Breast epithelium (tissue), 4 donors: ENCODE data around the gene SPACA9. TPM values are rescaled to one million over a fixed set of nuclear protein-coding genes. Genes with fewer than 3 reads are reported as not detected.

Experiments used
- DNase-seq, 2 donors: peaks; one replicate each; pipeline ENCODE4 v3.0.0-alpha.2; 2019; ENCODE audit warnings: low spot score in 2 of 2
- H3K27ac ChIP-seq, 2 donors: fragments of 200-600 bp; sonication (generic) in 1 of 2; one replicate each; pipeline ENCODE4 v1.5.1; 2016 to 2019; ENCODE audit warnings: mild to moderate bottlenecking in 1 of 2
- H3K27me3 ChIP-seq, 2 donors: fragments of 200-600 bp; sonication (generic) in 1 of 2; one replicate each; pipeline versions ENCODE4 v1.5.1 to v1.6.0; 2017 to 2019; ENCODE audit warnings: control low read depth in 1 of 2, mild to moderate bottlenecking in 1 of 2
- H3K36me3 ChIP-seq: fragments of 200-600 bp; one replicate; pipeline ENCODE4 v1.5.1; 2019
- H3K4me1 ChIP-seq, 2 donors: fragments of 200-600 bp; sonication (generic); one replicate each; pipeline ENCODE4 v1.5.1; 2016 to 2019; ENCODE audit warnings: control low read depth in 1 of 2
- H3K4me3 ChIP-seq, 3 donors: fragments of 200-600 bp; sonication (generic); 1 replicate in 2 of 3; 2 replicates in 1 of 3; pipeline ENCODE4 v1.5.1; 2016 to 2019; ENCODE audit warnings: mild to moderate bottlenecking in 3 of 3, moderate library complexity in 2 of 3
- H3K9me3 ChIP-seq, 2 donors: fragments of 200-600 bp; sonication (generic) in 1 of 2; one replicate each; pipeline ENCODE4 v1.5.1; 2016 to 2019; ENCODE audit warnings: control low read depth in 1 of 2
- CTCF ChIP-seq, 3 donors: fragments of 450-650 bp; IDR thresholded peaks; one replicate each; pipeline ENCODE4 v1.5.1; 2016 to 2017; ENCODE audit warnings: antibody characterized with exemption in 3 of 3, mild to moderate bottlenecking in 3 of 3, moderate library complexity in 3 of 3
- POLR2A ChIP-seq: fragments of 450-650 bp; IDR thresholded peaks from one replicate; pipeline ENCODE4 v1.6.1; 2016; ENCODE audit warnings: antibody characterized with exemption, mild to moderate bottlenecking, moderate library complexity
- POLR2AphosphoS5 ChIP-seq, 3 donors: sonication (generic); formaldehyde crosslinking; IDR thresholded peaks; one replicate each; pipeline ENCODE4 v1.6.1; 2017; ENCODE audit warnings: antibody characterized with exemption in 3 of 3
- intact Hi-C: fragments of 100-400 bp; cut with DNase I; formaldehyde crosslinking; loops from one replicate; pipeline ENCODE4 v1.15.1; 2023; ENCODE audit warnings: low total_unique reads
- total RNA-seq, 3 donors: library from RNA; depleted of rRNA; stranded (reverse); fragments of >200 nt; gene quantifications; one replicate each; pipeline ENCODE4 v1.1.0, GENCODE V29; 2016

The SPACA9 gene
- total RNA-seq, 3 donors from 2014 or later, result 2.9 to 5.4 (median 5.0) TPM

- no peaks in the 10 kb centered on the region for H3K4me1 ChIP-seq
- no peak for TF ChIP-seq CTCF (IDR thresholded peaks at IDR 0.05)
- TF ChIP-seq POLR2A, result no peak
- peak in 1 of 3 donors; percentile 74 for TF ChIP-seq POLR2AphosphoS5 (IDR thresholded peaks at IDR 0.05)
- peak overlapping the region in 1 of 2 donors; percentile 76 for H3K27ac ChIP-seq
- no peaks in the 10 kb centered on the region for H3K27me3 ChIP-seq
- H3K4me3 ChIP-seq, result no peak overlapping the region
- no peaks in the 10 kb centered on the region for H3K36me3 ChIP-seq
- DNase-seq, result peak in 1 of 2 donors; percentile 25
- intact Hi-C loops, result no loop called here
- no peaks in the 10 kb centered on the region for H3K9me3 ChIP-seq
Observed at GRCh38 chr9:132857031-132857430, 21.7 kb upstream of the SPACA9 start.

GRCh38 chr9:132857616-132858342 is 20.9 kb upstream of the SPACA9 start:
- H3K27ac ChIP-seq, result peak overlapping the region in 1 of 2 donors; percentile 76
- H3K9me3 ChIP-seq, result no peaks in the 10 kb centered on the region
- intact Hi-C loops, result no loop called here
- H3K36me3 ChIP-seq, result no peaks in the 10 kb centered on the region
- TF ChIP-seq POLR2A, result no peak
- no peak for TF ChIP-seq POLR2AphosphoS5 (IDR thresholded peaks at IDR 0.05)
- TF ChIP-seq CTCF (IDR thresholded peaks at IDR 0.05), result no peak
- H3K27me3 ChIP-seq, result no peaks in the 10 kb centered on the region
- no peaks in the 10 kb centered on the region for H3K4me1 ChIP-seq
- H3K4me3 ChIP-seq, result no peak overlapping the region
- DNase-seq, result no peak

- DNase-seq, result no peak
- TF ChIP-seq POLR2AphosphoS5 (IDR thresholded peaks at IDR 0.05), result no peak
- TF ChIP-seq CTCF (IDR thresholded peaks at IDR 0.05), result no peak
- no peak for TF ChIP-seq POLR2A
- no peak overlapping the region for H3K4me3 ChIP-seq
- no peak overlapping the region for H3K27ac ChIP-seq
- H3K4me1 ChIP-seq, result no peaks in the 10 kb centered on the region
- intact Hi-C loops, result no loop called here
- no peaks in the 10 kb centered on the region for H3K36me3 ChIP-seq
- no peaks in the 10 kb centered on the region for H3K9me3 ChIP-seq
- no peaks in the 10 kb centered on the region for H3K27me3 ChIP-seq
Observed at GRCh38 chr9:132858751-132859150, 19.9 kb upstream of the SPACA9 start.

GRCh38 chr9:132861666-132862065 is 17.0 kb upstream of the SPACA9 start:
- H3K27me3 ChIP-seq, result no peaks in the 10 kb centered on the region
- H3K36me3 ChIP-seq, result no peaks in the 10 kb centered on the region
- H3K9me3 ChIP-seq, result no peaks in the 10 kb centered on the region
- no peaks in the 10 kb centered on the region for H3K4me1 ChIP-seq
- intact Hi-C loops, result loop anchor here (10.0 kb wide), 1 partner anchor 787 kb away; the partner anchor contains the start of gene MED27
- TF ChIP-seq POLR2A, result no peak
- no peak for TF ChIP-seq POLR2AphosphoS5 (IDR thresholded peaks at IDR 0.05)
- no peak for DNase-seq
- H3K4me3 ChIP-seq, result no peak overlapping the region
- no peak overlapping the region for H3K27ac ChIP-seq

GRCh38 chr9:132862533-132862932 is 16.2 kb upstream of the SPACA9 start:
- intact Hi-C loops, result loop anchor here (10.0 kb wide), 1 partner anchor 788 kb away; the partner anchor contains the start of gene MED27
- DNase-seq, result no peak
- no peaks in the 10 kb centered on the region for H3K36me3 ChIP-seq
- no peaks in the 10 kb centered on the region for H3K27me3 ChIP-seq
- no peak overlapping the region for H3K4me3 ChIP-seq
- TF ChIP-seq POLR2AphosphoS5 (IDR thresholded peaks at IDR 0.05) (no peak), CTCF (IDR thresholded peaks at IDR 0.05) (no peak), POLR2A (no peak)
- H3K9me3 ChIP-seq, result no peaks in the 10 kb centered on the region
- no peaks in the 10 kb centered on the region for H3K4me1 ChIP-seq
- no peak overlapping the region for H3K27ac ChIP-seq
